PC-9 (cell line): ENCODE results near the gene COX6A1.

Experiments
- EZH2 ChIP-seq: fragments of 200-600 bp; sonication (generic); IDR thresholded peaks from 2 replicates; pipeline ENCODE4 v1.8.0; 2017; ENCODE audit warnings: antibody characterized with exemption, low read depth
- TF ChIP-seq, protein P1 (sequence below): fragments of 200-600 bp; sonication (generic); conservative IDR thresholded peaks from 2 replicates; pipeline ENCODE4 v1.6.1; 2017; ENCODE audit warnings: mixed run types, antibody characterized with exemption, mild to moderate bottlenecking, moderate library complexity

DNA sequence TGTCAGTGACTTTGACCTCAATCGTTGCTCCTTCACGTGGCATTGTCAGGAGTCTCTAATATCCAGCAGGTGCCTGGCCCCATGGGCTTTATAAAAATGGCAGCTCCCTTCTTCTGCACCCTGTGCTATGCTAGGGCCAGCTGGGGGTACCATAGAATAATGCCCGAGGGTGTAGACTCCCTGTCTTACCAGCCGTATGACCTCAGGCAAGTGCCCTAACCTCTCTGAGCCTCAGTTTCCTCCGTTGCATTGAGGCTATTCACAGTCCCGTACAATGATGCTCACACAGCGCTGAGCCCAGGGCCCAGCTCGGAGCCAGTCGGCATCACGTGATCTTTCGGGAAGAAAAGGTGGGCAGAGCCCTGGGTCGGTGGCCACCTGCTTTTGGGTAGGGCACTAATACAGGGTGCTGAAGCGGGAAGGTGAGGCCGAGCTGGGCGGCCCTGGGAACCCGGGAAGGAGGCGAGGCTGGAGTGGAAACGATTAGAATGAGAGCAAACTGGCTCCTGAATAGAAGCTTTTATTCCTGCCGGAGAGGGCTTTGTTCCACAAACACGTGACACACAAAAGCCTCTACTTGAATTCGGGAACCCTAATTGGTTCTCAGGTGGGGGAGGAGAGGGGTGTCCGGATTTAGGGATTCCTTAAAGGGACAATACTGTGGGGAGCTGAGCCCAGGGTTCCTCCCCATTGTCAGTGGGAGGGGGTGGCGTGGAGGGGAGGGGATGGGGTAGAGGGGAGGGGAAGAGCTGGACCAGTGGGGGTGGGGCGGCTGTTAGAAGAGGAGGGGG lies 49.0 kb upstream of the COX6A1 start:
- TF ChIP-seq, protein P1, sequence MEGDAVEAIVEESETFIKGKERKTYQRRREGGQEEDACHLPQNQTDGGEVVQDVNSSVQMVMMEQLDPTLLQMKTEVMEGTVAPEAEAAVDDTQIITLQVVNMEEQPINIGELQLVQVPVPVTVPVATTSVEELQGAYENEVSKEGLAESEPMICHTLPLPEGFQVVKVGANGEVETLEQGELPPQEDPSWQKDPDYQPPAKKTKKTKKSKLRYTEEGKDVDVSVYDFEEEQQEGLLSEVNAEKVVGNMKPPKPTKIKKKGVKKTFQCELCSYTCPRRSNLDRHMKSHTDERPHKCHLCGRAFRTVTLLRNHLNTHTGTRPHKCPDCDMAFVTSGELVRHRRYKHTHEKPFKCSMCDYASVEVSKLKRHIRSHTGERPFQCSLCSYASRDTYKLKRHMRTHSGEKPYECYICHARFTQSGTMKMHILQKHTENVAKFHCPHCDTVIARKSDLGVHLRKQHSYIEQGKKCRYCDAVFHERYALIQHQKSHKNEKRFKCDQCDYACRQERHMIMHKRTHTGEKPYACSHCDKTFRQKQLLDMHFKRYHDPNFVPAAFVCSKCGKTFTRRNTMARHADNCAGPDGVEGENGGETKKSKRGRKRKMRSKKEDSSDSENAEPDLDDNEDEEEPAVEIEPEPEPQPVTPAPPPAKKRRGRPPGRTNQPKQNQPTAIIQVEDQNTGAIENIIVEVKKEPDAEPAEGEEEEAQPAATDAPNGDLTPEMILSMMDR, result no peak
- TF ChIP-seq EZH2, result no peak
